Naive B cell (primary cell): ENCODE results near the gene NDUFS2. TPM values are rescaled to one million over a fixed set of nuclear protein-coding genes. Genes with fewer than 3 reads are reported as not detected.

Experiments
- ATAC-seq, 2 donors: fragments of 150-1000 bp; cut with Tn5 transposase; 2 replicates each; pipeline ENCODE4 v1.10.0; 2021; ENCODE audit warnings: low read depth in 2 of 2, mild to moderate bottlenecking in 2 of 2, moderate library complexity in 2 of 2
- DNase-seq: peaks from one replicate; pipeline ENCODE4 v3.0.0; 2022
- H3K27ac Mint-ChIP-seq, 6 donors: one replicate each; pipeline ENCODE4 v1.8.0; 2020 to 2022; ENCODE audit warnings: mild to moderate bottlenecking in 6 of 6, mixed read lengths in 6 of 6, moderate library complexity in 5 of 6, inconsistent platforms in 2 of 6
- H3K27me3 Mint-ChIP-seq, 3 donors: one replicate each; pipeline ENCODE4 v1.8.0; 2021 to 2022; ENCODE audit warnings: mixed read lengths in 3 of 3, mild to moderate bottlenecking in 1 of 3
- H3K36me3 Mint-ChIP-seq, 2 donors: one replicate each; pipeline ENCODE4 v1.8.0; 2020 to 2022; ENCODE audit warnings: mixed read lengths in 2 of 2, inconsistent platforms in 1 of 2, mild to moderate bottlenecking in 1 of 2
- H3K4me1 Mint-ChIP-seq, 3 donors: one replicate each; pipeline ENCODE4 v1.8.0; 2020 to 2022; ENCODE audit warnings: mixed read lengths in 3 of 3, inconsistent platforms in 1 of 3, mild to moderate bottlenecking in 1 of 3, moderate library complexity in 1 of 3
- H3K4me3 Mint-ChIP-seq, 8 donors: one replicate each; pipeline ENCODE4 v1.8.0; 2020 to 2022; ENCODE audit warnings: mild to moderate bottlenecking in 8 of 8, mixed read lengths in 8 of 8, moderate library complexity in 8 of 8, inconsistent platforms in 2 of 8
- H3K9me3 Mint-ChIP-seq, 7 donors: one replicate each; pipeline ENCODE4 v1.8.0; 2020 to 2022; ENCODE audit warnings: mixed read lengths in 7 of 7, mild to moderate bottlenecking in 5 of 7, inconsistent platforms in 2 of 7, moderate library complexity in 1 of 7
- polyA plus RNA-seq, 6 donors: library from polyadenylated mRNA; unstranded; fragments of 300-500 nt; fragmentation: Illumina TruSeq; gene quantifications; one replicate each; pipeline ENCODE4 v1.2.3, GENCODE V29; 2021; ENCODE audit warnings: low read depth in 6 of 6

The NDUFS2 gene
- 10 to 100 TPM; 66.1 to 98.8 (median 87.7) TPM for polyA plus RNA-seq

DNA sequence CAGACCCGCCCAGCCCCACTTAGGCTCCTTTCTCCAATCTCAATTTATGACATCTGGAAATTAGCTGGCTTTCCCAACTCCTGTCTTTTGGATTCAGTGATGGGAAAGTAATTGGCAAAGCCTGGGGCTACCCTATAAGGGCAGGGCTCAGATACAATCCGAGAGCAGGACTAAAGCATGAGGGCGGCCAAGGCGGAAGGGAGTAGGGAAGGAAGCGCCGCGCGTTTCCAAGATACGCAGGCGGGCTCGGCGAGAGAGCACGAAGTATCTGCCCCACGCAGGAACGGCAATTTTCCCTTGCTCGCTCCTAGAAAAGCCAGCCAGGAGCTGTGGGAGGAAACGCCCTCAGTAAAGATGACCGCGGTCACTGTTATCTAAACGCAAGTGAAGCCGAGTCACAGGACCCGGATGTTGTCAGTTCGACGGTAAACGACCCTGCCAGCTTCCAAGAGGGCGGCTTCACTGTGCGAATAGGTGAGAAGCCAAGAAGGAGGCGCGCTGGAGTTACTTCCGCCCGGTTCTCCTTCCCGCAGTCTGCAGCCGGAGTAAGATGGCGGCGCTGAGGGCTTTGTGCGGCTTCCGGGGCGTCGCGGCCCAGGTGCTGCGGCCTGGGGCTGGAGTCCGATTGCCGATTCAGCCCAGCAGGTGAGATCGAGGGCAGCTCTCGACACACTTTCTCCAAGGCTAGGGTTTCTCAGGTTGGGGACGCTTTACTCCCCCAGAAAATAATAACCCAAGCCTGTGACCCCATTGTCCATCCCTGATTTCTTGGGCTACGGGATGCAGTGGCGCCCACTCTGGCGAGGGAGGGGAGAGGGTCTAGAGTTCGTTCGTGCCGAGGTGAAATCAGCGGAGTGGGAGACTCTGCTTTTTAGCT, at the start of gene NDUFS2:
Gene NDUFS2, plus strand, starts transcription at position 532 of the 877 bp plus-strand sequence. Its CDS starts 19 bp downstream, at position 551.
- Mint-ChIP-seq H3K9me3 (no peaks in the 10 kb centered on the region), H3K27ac (peak within 1 kb of the TSS; percentile 93 to 98 (median 96)), H3K4me3 (peak within 1 kb of the TSS; percentile 89 to 99 (median 96)), H3K27me3 (peaks cover 0 to 8% (median 0%) of the 10 kb centered on the region in 3 donors), H3K4me1 (peaks cover 29 to 50% (median 31%) of the 10 kb centered on the region in 3 donors), H3K36me3 (peaks cover 17 to 20% of the 10 kb centered on the region in 2 donors)
- DNase-seq (peak; percentile 93), ATAC-seq (peak; percentile 98 to 99)

DNA sequence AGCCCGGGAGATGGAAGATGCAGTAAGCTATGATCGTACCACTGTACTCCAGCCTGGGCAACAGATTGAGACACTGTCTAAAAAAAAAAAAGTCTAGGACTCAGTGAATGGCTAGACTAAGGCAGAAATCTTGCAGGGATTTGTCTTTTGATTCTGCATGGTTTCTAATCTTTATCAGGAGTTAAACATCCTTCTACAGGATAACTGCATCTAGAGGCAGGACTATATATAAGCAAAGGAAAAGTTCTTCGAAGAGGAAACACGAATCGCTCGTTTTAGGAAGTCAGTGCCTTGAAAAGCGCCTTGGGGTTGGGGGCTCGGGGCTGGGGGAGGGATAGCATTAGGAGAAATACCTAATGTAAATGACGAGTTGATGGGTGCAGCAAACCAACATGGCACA, 49.0 kb upstream of the NDUFS2 start:
- Mint-ChIP-seq H3K4me3 (peak overlapping the region; percentile 91 to 100 (median 100)), H3K27me3 (no peaks in the 10 kb centered on the region), H3K36me3 (peaks cover 5 to 8% of the 10 kb centered on the region in 2 donors), H3K9me3 (no peaks in the 10 kb centered on the region), H3K4me1 (peaks cover 20 to 23% (median 22%) of the 10 kb centered on the region in 3 donors), H3K27ac (peak overlapping the region; percentile 81 to 100 (median 100))
- ATAC-seq (peak; percentile 3 to 5), DNase-seq (no peak)

DNA sequence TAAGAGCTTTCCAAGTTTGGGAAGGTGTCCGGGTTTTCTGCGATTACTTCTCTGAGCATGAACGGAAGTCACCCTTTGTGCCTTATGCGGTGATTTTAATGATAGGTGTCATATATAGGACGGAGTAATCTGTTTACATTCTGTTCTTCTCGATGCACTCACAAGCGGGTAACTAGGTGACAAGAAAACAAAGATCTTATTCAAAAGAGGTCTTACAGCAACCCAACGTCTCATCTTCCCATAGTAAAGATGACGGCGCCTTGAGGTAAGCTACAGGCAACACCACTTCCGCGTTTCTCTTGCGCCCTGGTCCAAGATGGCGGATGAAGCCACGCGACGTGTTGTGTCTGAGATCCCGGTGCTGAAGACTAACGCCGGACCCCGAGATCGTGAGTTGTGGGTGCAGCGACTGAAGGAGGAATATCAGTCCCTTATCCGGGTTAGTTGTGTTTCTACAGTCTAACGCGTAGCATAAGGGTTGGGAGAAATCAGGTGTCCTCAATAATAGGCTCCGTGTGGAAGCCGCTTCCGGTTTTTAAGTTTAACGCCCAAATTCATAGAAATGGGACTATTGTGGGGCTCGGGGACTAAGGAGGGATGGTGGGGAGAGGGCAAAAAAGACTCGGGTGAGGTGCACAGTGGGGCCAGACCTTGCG, 48.4 kb upstream of the NDUFS2 start, which contains the start of gene UFC1:
Gene UFC1, plus strand, starts transcription at position 297 of the 656 bp plus-strand sequence. Its CDS starts 20 bp downstream, at position 317.
- Mint-ChIP-seq H3K4me1 (peaks cover 24 to 29% (median 26%) of the 10 kb centered on the region in 3 donors), H3K4me3 (peak within 1 kb of the TSS; percentile 91 to 100 (median 100)), H3K27me3 (no peaks in the 10 kb centered on the region), H3K36me3 (peaks cover 5 to 8% of the 10 kb centered on the region in 2 donors), H3K27ac (peak within 1 kb of the TSS; percentile 99 to 100 (median 100)), H3K9me3 (no peaks in the 10 kb centered on the region)
- DNase-seq = peak; percentile 82
- ATAC-seq = peak; percentile 91 to 93

DNA sequence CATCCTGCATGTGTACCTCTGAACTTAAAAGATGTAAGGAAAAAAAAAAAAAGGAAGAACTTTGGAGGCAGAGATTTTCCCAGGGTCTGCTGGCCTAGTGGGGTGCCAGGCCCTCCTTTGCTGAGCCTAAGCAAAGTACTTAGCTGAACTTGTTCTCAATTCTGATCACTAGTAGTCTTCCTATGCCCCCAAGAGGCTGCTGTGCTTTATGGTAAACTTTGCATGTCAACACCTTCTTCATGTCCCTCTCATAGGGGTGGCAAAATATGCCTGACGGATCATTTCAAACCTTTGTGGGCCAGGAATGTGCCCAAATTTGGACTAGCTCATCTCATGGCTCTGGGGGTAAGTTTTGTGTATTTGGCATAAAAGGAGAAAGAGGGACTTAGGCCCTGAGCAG, 44.3 kb upstream of the NDUFS2 start:
- ATAC-seq (no peak), DNase-seq (no peak)
- Mint-ChIP-seq H3K9me3 (no peaks in the 10 kb centered on the region), H3K4me1 (peaks cover 57 to 70% (median 59%) of the 10 kb centered on the region in 3 donors), H3K36me3 (peaks cover 5 to 18% of the 10 kb centered on the region in 2 donors), H3K4me3 (peak overlapping the region; percentile 18 to 99 (median 76)), H3K27me3 (no peaks in the 10 kb centered on the region), H3K27ac (peak overlapping the region in 5 of 6 donors; percentile 3 to 95 (median 59))

DNA sequence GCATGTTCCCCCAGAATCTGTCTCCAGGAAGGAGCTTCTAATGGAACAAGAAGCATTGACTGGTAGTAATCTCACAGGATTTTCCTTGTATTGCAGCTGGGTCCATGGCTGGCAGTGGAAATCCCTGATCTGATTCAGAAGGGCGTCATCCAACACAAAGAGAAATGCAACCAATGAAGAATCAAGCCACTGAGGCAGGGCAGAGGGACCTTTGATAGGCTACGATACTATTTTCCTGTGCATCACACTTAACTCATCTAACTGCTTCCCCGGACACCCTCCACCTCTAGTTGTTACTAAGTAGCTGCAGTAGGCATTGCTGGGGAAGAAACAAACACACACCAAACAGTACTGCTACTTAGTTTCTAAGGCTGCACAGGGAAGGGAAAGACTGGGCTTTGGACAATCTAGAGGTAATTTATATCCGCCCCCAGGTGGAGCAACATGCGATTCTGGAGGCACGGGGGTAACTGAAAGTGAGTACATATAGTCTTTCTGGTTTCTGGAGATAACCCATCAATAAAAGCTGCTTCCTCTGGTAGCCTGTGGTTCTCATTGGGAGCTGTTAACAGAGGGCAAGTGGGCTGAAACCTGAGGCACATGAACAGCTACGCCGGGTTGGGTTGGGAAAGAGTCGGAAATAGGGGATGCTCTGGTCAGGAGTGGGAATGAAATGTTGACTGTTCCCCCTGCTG, 43.7 kb upstream of the NDUFS2 start:
- no peak for DNase-seq
- Mint-ChIP-seq H3K36me3 (peaks cover 5 to 24% of the 10 kb centered on the region in 2 donors), H3K27me3 (no peaks in the 10 kb centered on the region), H3K27ac (peak overlapping the region in 5 of 6 donors; percentile 29 to 95 (median 94)), H3K4me3 (peak overlapping the region; percentile 91 to 99 (median 96)), H3K9me3 (no peaks in the 10 kb centered on the region), H3K4me1 (peaks cover 63 to 76% (median 65%) of the 10 kb centered on the region in 3 donors)
- ATAC-seq = no peak

DNA sequence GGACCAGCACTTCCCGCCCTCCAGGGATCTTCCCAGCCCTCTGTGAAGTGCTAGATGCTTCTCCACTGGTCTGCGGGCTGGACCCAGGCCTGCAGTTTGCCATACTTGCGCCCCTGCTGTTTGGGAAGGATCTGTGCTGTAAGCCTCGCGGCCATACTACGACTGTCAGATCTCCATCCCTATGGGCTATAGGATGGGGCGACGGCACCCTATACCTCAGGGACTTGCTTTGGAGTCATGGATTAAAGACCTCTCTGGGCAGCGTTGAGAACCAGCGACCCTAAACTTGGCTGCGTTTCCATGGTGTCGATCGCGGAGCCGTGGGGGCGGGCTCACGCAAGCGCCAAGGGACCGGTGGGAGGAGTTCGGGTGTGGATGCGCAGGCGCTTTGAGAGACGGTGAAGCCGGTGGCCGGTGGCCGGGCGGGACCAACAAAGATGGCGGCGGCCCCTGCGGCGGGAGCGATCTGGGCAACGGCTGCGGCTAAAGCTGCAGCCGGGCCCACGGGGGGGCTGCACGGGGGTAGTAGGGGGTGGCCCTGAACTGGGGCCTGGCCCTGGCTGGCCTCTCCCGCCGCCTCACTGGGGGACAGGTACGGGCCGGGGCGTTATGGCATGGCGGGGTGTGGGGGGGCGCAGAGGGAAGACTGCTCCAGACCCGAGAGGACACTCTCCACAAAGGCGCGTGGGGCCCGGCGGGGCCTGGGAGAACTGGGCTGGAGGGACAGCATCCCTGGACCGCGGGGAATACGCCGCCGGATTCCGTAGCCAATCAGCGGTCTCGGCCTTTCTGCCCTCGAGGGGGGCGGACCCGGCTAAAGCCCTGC, 42.9 kb upstream of the NDUFS2 start, which contains the start of gene USP21:
Gene USP21, plus strand, starts transcription at position 414 of the 826 bp plus-strand sequence. CDS start 1,141 bp downstream, outside the sequence.
- peak within 1 kb of the TSS; percentile 86 to 95 (median 94) for H3K27ac Mint-ChIP-seq
- H3K4me3 Mint-ChIP-seq = peak within 1 kb of the TSS; percentile 91 to 99 (median 96)
- H3K36me3 Mint-ChIP-seq = peaks cover 0 to 27% of the 10 kb centered on the region in 2 donors
- H3K27me3 Mint-ChIP-seq = no peaks in the 10 kb centered on the region
- peaks cover 61 to 72% (median 66%) of the 10 kb centered on the region in 3 donors for H3K4me1 Mint-ChIP-seq
- peak; percentile 94 to 95 for ATAC-seq
- DNase-seq = peak; percentile 89
- H3K9me3 Mint-ChIP-seq = no peaks in the 10 kb centered on the region

DNA sequence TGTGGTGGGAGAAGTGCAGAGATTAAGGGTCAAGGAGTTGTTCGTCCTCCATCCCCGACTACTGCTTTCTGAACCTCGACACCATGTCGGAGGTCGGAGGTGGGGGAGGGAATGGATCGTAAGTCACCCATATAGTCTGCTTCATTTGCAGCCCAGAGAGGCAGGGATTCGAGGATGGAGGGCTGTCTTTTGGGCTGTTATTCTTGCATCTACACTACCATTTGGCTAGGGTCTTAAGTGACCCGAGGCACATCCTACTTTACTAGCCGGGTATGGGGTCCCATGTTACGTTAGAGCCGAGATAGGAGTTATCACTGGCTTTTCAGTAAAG, 42.3 kb upstream of the NDUFS2 start:
- Mint-ChIP-seq H3K27ac (peak overlapping the region in 4 of 6 donors; percentile 39 to 94 (median 44)), H3K4me1 (peaks cover 59 to 69% (median 67%) of the 10 kb centered on the region in 3 donors), H3K36me3 (peaks cover 0 to 27% of the 10 kb centered on the region in 2 donors), H3K4me3 (peak overlapping the region; percentile 91 to 99 (median 96)), H3K27me3 (no peaks in the 10 kb centered on the region), H3K9me3 (no peaks in the 10 kb centered on the region)
- ATAC-seq = no peak
- DNase-seq = no peak

DNA sequence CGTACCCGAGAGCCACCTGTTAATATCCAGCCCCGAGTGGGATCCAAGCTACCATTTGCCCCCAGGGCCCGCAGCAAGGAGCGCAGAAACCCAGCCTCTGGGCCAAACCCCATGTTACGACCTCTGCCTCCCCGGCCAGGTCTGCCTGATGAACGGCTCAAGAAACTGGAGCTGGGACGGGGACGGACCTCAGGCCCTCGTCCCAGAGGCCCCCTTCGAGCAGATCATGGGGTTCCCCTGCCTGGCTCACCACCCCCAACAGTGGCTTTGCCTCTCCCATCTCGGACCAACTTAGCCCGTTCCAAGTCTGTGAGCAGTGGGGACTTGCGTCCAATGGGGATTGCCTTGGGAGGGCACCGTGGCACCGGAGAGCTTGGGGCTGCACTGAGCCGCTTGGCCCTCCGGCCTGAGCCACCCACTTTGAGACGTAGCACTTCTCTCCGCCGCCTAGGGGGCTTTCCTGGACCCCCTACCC, 41.5 kb upstream of the NDUFS2 start:
- Mint-ChIP-seq H3K4me1 (peaks cover 53 to 69% (median 66%) of the 10 kb centered on the region in 3 donors), H3K9me3 (no peaks in the 10 kb centered on the region), H3K27ac (peak overlapping the region in 2 of 6 donors; percentile 34 to 56), H3K36me3 (peaks cover 0 to 21% of the 10 kb centered on the region in 2 donors), H3K27me3 (no peaks in the 10 kb centered on the region), H3K4me3 (peak overlapping the region; percentile 65 to 99 (median 96))
- DNase-seq = no peak
- ATAC-seq = no peak

DNA sequence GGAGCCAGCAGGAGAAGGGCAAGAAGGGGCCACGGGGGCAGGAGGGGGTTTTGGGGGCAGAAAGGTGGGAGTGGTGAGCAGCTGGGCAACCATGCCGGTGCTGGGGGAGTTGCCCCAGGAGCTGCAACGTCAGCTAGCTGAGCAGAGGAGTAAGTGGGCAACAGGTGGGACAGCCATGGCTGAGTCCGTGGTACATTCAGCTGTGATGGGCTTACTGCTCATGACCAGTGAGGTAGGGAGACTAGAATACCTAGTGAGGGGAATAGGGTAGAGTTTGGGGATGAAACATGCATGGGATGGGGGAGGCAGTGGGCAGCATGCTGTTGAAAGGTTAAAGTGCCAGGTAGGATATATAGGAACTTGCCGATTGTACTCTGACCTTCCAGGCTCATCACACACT, 40.5 kb upstream of the NDUFS2 start:
- peak overlapping the region in 7 of 8 donors; percentile 29 to 96 (median 50) for H3K4me3 Mint-ChIP-seq
- ATAC-seq (no peak), DNase-seq (no peak)
- no peak overlapping the region for H3K27ac Mint-ChIP-seq
- no peaks in the 10 kb centered on the region for H3K9me3 Mint-ChIP-seq
- peaks cover 0 to 19% of the 10 kb centered on the region in 2 donors for H3K36me3 Mint-ChIP-seq
- no peaks in the 10 kb centered on the region for H3K27me3 Mint-ChIP-seq
- peaks cover 60 to 74% (median 71%) of the 10 kb centered on the region in 3 donors for H3K4me1 Mint-ChIP-seq

DNA sequence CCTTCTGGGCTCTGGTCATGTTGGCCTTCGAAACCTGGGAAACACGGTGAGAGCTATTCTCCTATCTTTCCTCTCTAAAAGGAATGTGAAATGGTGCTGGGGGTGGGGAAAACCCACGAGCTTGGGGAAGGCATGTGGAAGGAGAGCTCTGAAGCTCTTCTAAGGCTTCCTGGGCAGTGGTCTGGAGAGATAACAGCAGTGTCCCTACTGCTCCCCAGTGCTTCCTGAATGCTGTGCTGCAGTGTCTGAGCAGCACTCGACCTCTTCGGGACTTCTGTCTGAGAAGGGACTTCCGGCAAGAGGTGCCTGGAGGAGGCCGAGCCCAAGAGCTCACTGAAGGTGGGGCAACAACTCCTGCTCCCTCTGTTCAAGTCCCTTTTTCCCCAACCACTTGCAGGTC, 40.1 kb upstream of the NDUFS2 start:
- Mint-ChIP-seq H3K27ac (no peak overlapping the region), H3K27me3 (no peaks in the 10 kb centered on the region), H3K36me3 (peaks cover 0 to 19% of the 10 kb centered on the region in 2 donors), H3K9me3 (no peaks in the 10 kb centered on the region), H3K4me3 (peak overlapping the region in 6 of 8 donors; percentile 29 to 96 (median 72)), H3K4me1 (peaks cover 64 to 78% (median 75%) of the 10 kb centered on the region in 3 donors)
- ATAC-seq (no peak), DNase-seq (no peak)

DNA sequence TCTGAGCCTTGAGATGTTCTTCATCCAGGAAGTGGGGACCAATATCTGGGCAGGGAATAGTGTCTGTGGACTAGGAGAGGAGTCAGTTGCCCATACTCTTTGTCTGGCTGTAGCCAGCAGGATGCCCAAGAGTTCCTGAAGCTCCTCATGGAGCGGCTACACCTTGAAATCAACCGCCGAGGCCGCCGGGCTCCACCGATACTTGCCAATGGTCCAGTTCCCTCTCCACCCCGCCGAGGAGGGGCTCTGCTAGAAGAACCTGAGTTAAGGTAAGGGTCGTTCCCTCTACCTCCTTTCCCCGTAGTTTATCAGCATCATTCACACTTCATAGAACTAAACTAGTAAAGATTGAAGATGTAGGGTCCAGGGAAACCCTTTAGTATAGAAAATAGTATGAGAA, 39.4 kb upstream of the NDUFS2 start:
- no peak for DNase-seq
- peaks cover 0 to 19% of the 10 kb centered on the region in 2 donors for H3K36me3 Mint-ChIP-seq
- H3K4me3 Mint-ChIP-seq = peak overlapping the region in 4 of 8 donors; percentile 12 to 65 (median 54)
- H3K27me3 Mint-ChIP-seq = no peaks in the 10 kb centered on the region
- no peak for ATAC-seq
- H3K9me3 Mint-ChIP-seq = no peaks in the 10 kb centered on the region
- peak overlapping the region in 3 of 6 donors; percentile 44 to 85 (median 74) for H3K27ac Mint-ChIP-seq
- peaks cover 68 to 83% (median 82%) of the 10 kb centered on the region in 3 donors for H3K4me1 Mint-ChIP-seq

DNA sequence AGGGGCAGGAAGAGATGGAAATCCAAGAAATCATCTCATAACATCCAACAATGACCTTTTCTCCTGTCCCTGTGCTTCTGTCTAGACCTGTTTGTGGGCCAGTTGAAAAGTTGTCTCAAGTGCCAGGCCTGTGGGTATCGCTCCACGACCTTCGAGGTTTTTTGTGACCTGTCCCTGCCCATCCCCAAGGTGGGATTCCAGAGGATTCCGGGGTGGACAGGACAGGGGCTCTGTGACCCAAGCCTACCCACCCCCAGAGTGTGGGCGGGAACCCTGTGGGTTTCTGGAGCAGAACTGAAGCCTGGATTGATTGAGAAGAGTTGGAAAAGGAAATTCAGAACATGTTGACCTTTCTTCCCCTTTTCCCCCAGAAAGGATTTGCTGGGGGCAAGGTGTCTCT, 38.4 kb upstream of the NDUFS2 start:
- H3K4me3 Mint-ChIP-seq = peak overlapping the region in 5 of 8 donors; percentile 2 to 88 (median 69)
- peaks cover 65 to 86% (median 81%) of the 10 kb centered on the region in 3 donors for H3K4me1 Mint-ChIP-seq
- peak overlapping the region in 4 of 6 donors; percentile 13 to 98 (median 90) for H3K27ac Mint-ChIP-seq
- ATAC-seq (no peak), DNase-seq (no peak)
- peaks cover 0 to 19% of the 10 kb centered on the region in 2 donors for H3K36me3 Mint-ChIP-seq
- H3K27me3 Mint-ChIP-seq = no peaks in the 10 kb centered on the region
- H3K9me3 Mint-ChIP-seq = no peaks in the 10 kb centered on the region
